Central memory CD8-positive, alpha-beta T cell (primary cell): Measurements from ENCODE around the gene RAET1E.
A peak's percentile ranks its signal among the peaks of the same experiment; 100 is the strongest.
"Not testable (repeated sequence)": the region's sequence is repeated elsewhere in the genome, so short reads cannot be mapped to it uniquely, and the experiment has no call there.

Source experiments
- ATAC-seq: fragments of 150-1000 bp; cut with Tn5 transposase; replicated peaks from 2 replicates; pipeline ENCODE4 v1.10.0; 2022; ENCODE audit warnings: mild to moderate bottlenecking, moderate FRiP score, moderate number of reproducible peaks; ENCODE audit not compliant: poor library complexity, severe bottlenecking; ENCODE audit errors: extremely low read depth
- DNase-seq, 2 donors: peaks; one replicate each; pipeline ENCODE4 v3.0.0; 2021; ENCODE audit warnings: low spot score in 2 of 2
- H3K27ac Mint-ChIP-seq: one replicate; pipeline ENCODE4 v1.8.0; 2022; ENCODE audit warnings: low read depth, mild to moderate bottlenecking, moderate library complexity, mixed read lengths
- H3K27me3 Mint-ChIP-seq: one replicate; pipeline ENCODE4 v1.8.0; 2022; ENCODE audit warnings: mixed read lengths
- H3K36me3 Mint-ChIP-seq: one replicate; pipeline ENCODE4 v1.8.0; 2022; ENCODE audit warnings: mild to moderate bottlenecking, moderate library complexity, mixed read lengths; ENCODE audit not compliant: insufficient read depth
- H3K4me1 Mint-ChIP-seq: one replicate; pipeline ENCODE4 v1.8.0; 2022; ENCODE audit warnings: mixed read lengths
- H3K4me3 Mint-ChIP-seq: one replicate; pipeline ENCODE4 v1.8.0; 2022; ENCODE audit warnings: mild to moderate bottlenecking, moderate library complexity, mixed read lengths
- H3K9me3 Mint-ChIP-seq: one replicate; pipeline ENCODE4 v1.8.0; 2022; ENCODE audit warnings: mixed read lengths

Gene RAET1E

GRCh38 chr6:149938013-149938570 is 40.2 kb upstream of the RAET1E start:
- Mint-ChIP-seq H3K27me3 (peaks cover 78% of the 10 kb centered on the region), H3K4me3 (peak overlapping the region; percentile 78), H3K4me1 (peaks cover 26% of the 10 kb centered on the region), H3K27ac (peak overlapping the region; percentile 95), H3K36me3 (peaks cover 18% of the 10 kb centered on the region)
- not testable (repeated sequence) for H3K9me3 Mint-ChIP-seq, ATAC-seq
- peak in 1 of 2 donors; percentile 13 for DNase-seq

GRCh38 chr6:149936743-149937142 is 38.8 kb upstream of the RAET1E start:
- H3K9me3 Mint-ChIP-seq = no peaks in the 10 kb centered on the region
- peaks cover 14% of the 10 kb centered on the region for H3K36me3 Mint-ChIP-seq
- H3K27ac Mint-ChIP-seq = no peak overlapping the region
- H3K4me3 Mint-ChIP-seq = no peak overlapping the region
- DNase-seq (peak in 1 of 2 donors; percentile 8), ATAC-seq (no peak)
- peaks cover 22% of the 10 kb centered on the region for H3K4me1 Mint-ChIP-seq
- peaks cover 91% of the 10 kb centered on the region for H3K27me3 Mint-ChIP-seq

- H3K36me3 Mint-ChIP-seq = peaks cover 10% of the 10 kb centered on the region
- H3K27me3 Mint-ChIP-seq = peaks cover 100% of the 10 kb centered on the region
Measured at GRCh38 chr6:149935668-149936067, 37.8 kb upstream of the RAET1E start.

GRCh38 chr6:149935246-149935645 is 37.3 kb upstream of the RAET1E start:
- no peak for ATAC-seq
- no peaks in the 10 kb centered on the region for H3K9me3 Mint-ChIP-seq
- DNase-seq = peak in 1 of 2 donors; percentile 11
- peaks cover 100% of the 10 kb centered on the region for H3K27me3 Mint-ChIP-seq
- H3K4me1 Mint-ChIP-seq = peaks cover 15% of the 10 kb centered on the region
- no peak overlapping the region for H3K27ac Mint-ChIP-seq
- no peak overlapping the region for H3K4me3 Mint-ChIP-seq
- peaks cover 10% of the 10 kb centered on the region for H3K36me3 Mint-ChIP-seq

More at GRCh38 chr6:149935668-149936067, 37.8 kb upstream of the RAET1E start:
- no peak for ATAC-seq
- H3K4me3 Mint-ChIP-seq = no peak overlapping the region
- H3K4me1 Mint-ChIP-seq = peaks cover 15% of the 10 kb centered on the region
- DNase-seq = peak in 1 of 2 donors; percentile 11
- H3K27ac Mint-ChIP-seq = no peak overlapping the region
- H3K9me3 Mint-ChIP-seq = no peaks in the 10 kb centered on the region

- peak; percentile 50 for ATAC-seq
- H3K27me3 Mint-ChIP-seq = peaks cover 100% of the 10 kb centered on the region
- H3K27ac Mint-ChIP-seq = no peak overlapping the region
Measured at GRCh38 chr6:149934249-149935156, 36.6 kb upstream of the RAET1E start.

GRCh38 chr6:149933461-149933860 is 35.5 kb upstream of the RAET1E start:
- Mint-ChIP-seq H3K9me3 (no peaks in the 10 kb centered on the region), H3K27me3 (peaks cover 100% of the 10 kb centered on the region), H3K36me3 (peaks cover 3% of the 10 kb centered on the region), H3K4me1 (peaks cover 4% of the 10 kb centered on the region), H3K4me3 (no peak overlapping the region), H3K27ac (no peak overlapping the region)
- DNase-seq (no peak), ATAC-seq (no peak)

More at GRCh38 chr6:149934249-149935156, 36.6 kb upstream of the RAET1E start:
- H3K4me3 Mint-ChIP-seq = no peak overlapping the region
- peaks cover 14% of the 10 kb centered on the region for H3K4me1 Mint-ChIP-seq
- peaks cover 8% of the 10 kb centered on the region for H3K36me3 Mint-ChIP-seq
- H3K9me3 Mint-ChIP-seq = no peaks in the 10 kb centered on the region
- peak; percentile 65 to 67 for DNase-seq

- H3K27ac Mint-ChIP-seq = no peak overlapping the region
- no peaks in the 10 kb centered on the region for H3K9me3 Mint-ChIP-seq
- DNase-seq (no peak), ATAC-seq (no peak)
- no peak overlapping the region for H3K4me3 Mint-ChIP-seq
- H3K27me3 Mint-ChIP-seq = peaks cover 100% of the 10 kb centered on the region
- peaks cover 2% of the 10 kb centered on the region for H3K36me3 Mint-ChIP-seq
- no peaks in the 10 kb centered on the region for H3K4me1 Mint-ChIP-seq
Measured at GRCh38 chr6:149933036-149933435, 35.1 kb upstream of the RAET1E start.

GRCh38 chr6:149931501-149931900 is 33.6 kb upstream of the RAET1E start:
- Mint-ChIP-seq H3K4me1 (peaks cover under 1% of the 10 kb centered on the region), H3K36me3 (peaks cover 5% of the 10 kb centered on the region), H3K4me3 (no peak overlapping the region), H3K27ac (no peak overlapping the region), H3K27me3 (peaks cover 100% of the 10 kb centered on the region), H3K9me3 (no peaks in the 10 kb centered on the region)
- DNase-seq = no peak
- ATAC-seq = no peak

- Mint-ChIP-seq H3K27ac (no peak overlapping the region), H3K36me3 (peaks cover 5% of the 10 kb centered on the region), H3K4me3 (no peak overlapping the region), H3K27me3 (peaks cover 100% of the 10 kb centered on the region), H3K9me3 (no peaks in the 10 kb centered on the region), H3K4me1 (peaks cover 6% of the 10 kb centered on the region)
- DNase-seq (no peak), ATAC-seq (no peak)
Measured at GRCh38 chr6:149929422-149929821, 31.5 kb upstream of the RAET1E start.

- DNase-seq, H3K36me3 Mint-ChIP-seq, H3K9me3 Mint-ChIP-seq, H3K4me3 Mint-ChIP-seq, ATAC-seq, H3K27ac Mint-ChIP-seq: not testable (repeated sequence)
- H3K27me3 Mint-ChIP-seq = peaks cover 100% of the 10 kb centered on the region
- peaks cover 18% of the 10 kb centered on the region for H3K4me1 Mint-ChIP-seq
Measured at GRCh38 chr6:149927025-149927424, 29.1 kb upstream of the RAET1E start.

GRCh38 chr6:149925974-149926777 is 28.3 kb upstream of the RAET1E start:
- DNase-seq (peak in 1 of 2 donors; percentile 31), ATAC-seq (peak; percentile 59)
- Mint-ChIP-seq H3K27me3 (peaks cover 100% of the 10 kb centered on the region), H3K36me3 (peaks cover 9% of the 10 kb centered on the region), H3K4me3 (peak overlapping the region; percentile 25), H3K27ac (no peak overlapping the region), H3K4me1 (peaks cover 18% of the 10 kb centered on the region), H3K9me3 (no peaks in the 10 kb centered on the region)

GRCh38 chr6:149925253-149925973 is 27.5 kb upstream of the RAET1E start:
- ATAC-seq = no peak

More at GRCh38 chr6:149925253-149925973, 27.5 kb upstream of the RAET1E start:
- no peaks in the 10 kb centered on the region for H3K9me3 Mint-ChIP-seq
- H3K27ac Mint-ChIP-seq = no peak overlapping the region
- H3K27me3 Mint-ChIP-seq = peaks cover 100% of the 10 kb centered on the region
- no peak for DNase-seq
- peaks cover 18% of the 10 kb centered on the region for H3K4me1 Mint-ChIP-seq
- peaks cover 9% of the 10 kb centered on the region for H3K36me3 Mint-ChIP-seq
- H3K4me3 Mint-ChIP-seq = peak overlapping the region; percentile 25
